HEK293 (cell line): Measurements from ENCODE around the gene ATP7B.

Experiments used
- CTCF ChIA-PET: fragments of 350-600 bp; formaldehyde crosslinking; extraction: SDS; loops from one replicate; lab custom pipeline; 2021; ENCODE audit warnings: antibody characterized with exemption; lab: Yijun Ruan, JAX
- POLR2A ChIA-PET: fragments of 300-600 bp; formaldehyde crosslinking; extraction: SDS; loops from one replicate; lab custom pipeline; 2020; ENCODE audit warnings: antibody characterized with exemption, inconsistent platforms; lab: Yijun Ruan, JAX
- H3K27ac ChIP-seq: fragments of 200-500 bp; sonication (Bioruptor generic); 2 replicates; pipeline ENCODE4 v1.5.1; 2014; ENCODE audit warnings: low read depth, low read length, control low read depth, inconsistent platforms; ENCODE audit errors: extremely low read depth
- H3K36me3 ChIP-seq, 2 experiments: fragments of 200-500 bp in 1 of 2; sonication (Bioruptor generic) in 1 of 2; 1 replicate in 1 of 2; 2 replicates in 1 of 2; pipeline ENCODE4 v1.5.1; 2014 to 2017; ENCODE audit warnings: inconsistent platforms in 2 of 2, low read length in 2 of 2; ENCODE audit not compliant: control insufficient read depth in 2 of 2, insufficient read depth in 1 of 2
- H3K4me1 ChIP-seq: fragments of 200-500 bp; sonication (Bioruptor generic); 2 replicates; pipeline ENCODE4 v1.5.1; 2014; ENCODE audit warnings: mild to moderate bottlenecking, low read length, inconsistent platforms; ENCODE audit not compliant: control insufficient read depth, insufficient read depth
- H3K4me3 ChIP-seq: 2 replicates; pipeline ENCODE4 v1.5.1; 2011; ENCODE audit warnings: low read depth, mild to moderate bottlenecking, control low read depth, low read length, moderate library complexity
- H3K9me3 ChIP-seq: fragments of 200-500 bp; sonication (Bioruptor generic); 2 replicates; pipeline ENCODE4 v1.5.1; 2014; ENCODE audit warnings: low read depth, low read length, inconsistent platforms; ENCODE audit not compliant: control insufficient read depth, insufficient read depth
- IKZF3 ChIP-seq: fragments of 450-650 bp; IDR thresholded peaks from 2 replicates; pipeline ENCODE4 v1.5.0; 2018; ENCODE audit warnings: missing biosample characterization, mild to moderate bottlenecking, missing genetic modification characterization, moderate library complexity
- KLF9 ChIP-seq: fragments of 450-650 bp; formaldehyde crosslinking; IDR thresholded peaks from 2 replicates; pipeline ENCODE4 v1.5.1; 2016; ENCODE audit warnings: missing biosample characterization, missing genetic modification characterization, low read depth
- MZF1 ChIP-seq: fragments of 450-650 bp; formaldehyde crosslinking; IDR thresholded peaks from 2 replicates; pipeline ENCODE4 v1.5.1; 2017; ENCODE audit warnings: missing biosample characterization, missing genetic modification characterization, borderline replicate concordance
- PRDM4 ChIP-seq: fragments of 450-650 bp; formaldehyde crosslinking; IDR thresholded peaks from 2 replicates; pipeline ENCODE4 v1.5.1; 2017; ENCODE audit warnings: missing biosample characterization, missing genetic modification characterization
- PRDM6 ChIP-seq: fragments of 450-650 bp; formaldehyde crosslinking; IDR thresholded peaks from 2 replicates; pipeline ENCODE4 v1.5.1; 2017; ENCODE audit warnings: missing biosample characterization, missing genetic modification characterization
- ZBTB49 ChIP-seq: fragments of 450-650 bp; formaldehyde crosslinking; IDR thresholded peaks from 2 replicates; pipeline ENCODE4 v1.5.1; 2016; ENCODE audit warnings: missing biosample characterization, missing genetic modification characterization, low read depth
- ZBTB7A ChIP-seq: fragments of 450-650 bp; formaldehyde crosslinking; IDR thresholded peaks from 2 replicates; pipeline ENCODE4 v1.5.1; 2016; ENCODE audit warnings: low read depth, missing biosample characterization, missing genetic modification characterization
- ZFHX2 ChIP-seq: fragments of 450-650 bp; formaldehyde crosslinking; conservative IDR thresholded peaks from 2 replicates; pipeline ENCODE4 v1.5.1; 2016; ENCODE audit warnings: missing biosample characterization, missing genetic modification characterization
- ZFP37 ChIP-seq: fragments of 450-650 bp; formaldehyde crosslinking; IDR thresholded peaks from 2 replicates; pipeline ENCODE4 v1.5.1; 2016; ENCODE audit warnings: missing biosample characterization, missing genetic modification characterization
- ZNF155 ChIP-seq: fragments of 450-650 bp; formaldehyde crosslinking; IDR thresholded peaks from 2 replicates; pipeline ENCODE4 v1.5.1; 2016; ENCODE audit warnings: missing biosample characterization, missing genetic modification characterization
- ZNF174 ChIP-seq: fragments of 450-650 bp; formaldehyde crosslinking; IDR thresholded peaks from 2 replicates; pipeline ENCODE4 v1.5.0; 2017; ENCODE audit warnings: missing biosample characterization, mild to moderate bottlenecking, missing genetic modification characterization
- ZNF184 ChIP-seq: fragments of 450-650 bp; IDR thresholded peaks from 2 replicates; pipeline ENCODE4 v1.5.1; 2018; ENCODE audit warnings: missing biosample characterization, mild to moderate bottlenecking, missing genetic modification characterization
- ZNF366 ChIP-seq: fragments of 450-650 bp; formaldehyde crosslinking; conservative IDR thresholded peaks from 2 replicates; pipeline ENCODE4 v1.5.1; 2016; ENCODE audit warnings: missing biosample characterization, missing genetic modification characterization
- ZNF488 ChIP-seq: fragments of 450-650 bp; formaldehyde crosslinking; IDR thresholded peaks from 2 replicates; pipeline ENCODE4 v1.5.1; 2016; ENCODE audit warnings: missing biosample characterization, missing genetic modification characterization
- ZNF514 ChIP-seq: fragments of 450-650 bp; formaldehyde crosslinking; IDR thresholded peaks from 2 replicates; pipeline ENCODE4 v1.5.1; 2016; ENCODE audit warnings: missing biosample characterization, missing genetic modification characterization
- ZNF544 ChIP-seq: fragments of 450-650 bp; formaldehyde crosslinking; IDR thresholded peaks from 2 replicates; pipeline ENCODE4 v1.5.0; 2017; ENCODE audit warnings: missing biosample characterization, missing genetic modification characterization
- ZNF558 ChIP-seq: fragments of 450-650 bp; formaldehyde crosslinking; IDR thresholded peaks from 2 replicates; pipeline ENCODE4 v1.5.1; 2016; ENCODE audit warnings: missing biosample characterization, missing genetic modification characterization
- ZNF571 ChIP-seq: fragments of 450-650 bp; formaldehyde crosslinking; IDR thresholded peaks from 2 replicates; pipeline ENCODE4 v1.5.0; 2017; ENCODE audit warnings: missing biosample characterization, missing genetic modification characterization
- ZNF664 ChIP-seq: fragments of 450-650 bp; formaldehyde crosslinking; IDR thresholded peaks from 2 replicates; pipeline ENCODE4 v1.5.1; 2016; ENCODE audit warnings: missing biosample characterization, missing genetic modification characterization
- ZNF704 ChIP-seq: fragments of 450-650 bp; formaldehyde crosslinking; IDR thresholded peaks from 2 replicates; pipeline ENCODE4 v1.5.1; 2016; ENCODE audit warnings: missing biosample characterization, missing genetic modification characterization
- ZNF768 ChIP-seq: fragments of 450-650 bp; formaldehyde crosslinking; IDR thresholded peaks from 2 replicates; pipeline ENCODE4 v1.5.1; 2018; ENCODE audit warnings: missing biosample characterization, mild to moderate bottlenecking, missing genetic modification characterization
- ZNF776 ChIP-seq: fragments of 450-650 bp; formaldehyde crosslinking; IDR thresholded peaks from 2 replicates; pipeline ENCODE4 v1.5.0; 2017; ENCODE audit warnings: missing biosample characterization, missing genetic modification characterization, borderline replicate concordance

The ATP7B gene

GRCh38 chr13:51944428-51944827 is 66.8 kb downstream of the ATP7B start (continued):
- no peak for TF ChIP-seq ZBTB49
- no peak for TF ChIP-seq PRDM6 (tag by site-specific recombination)

GRCh38 chr13:51943721-51944120 is 67.5 kb downstream of the ATP7B start:
- Histone ChIP-seq H3K27ac (no peak overlapping the region), H3K4me1 (no peaks in the 10 kb centered on the region), H3K9me3 (no peaks in the 10 kb centered on the region), H3K36me3 (peaks cover 0 to 25% of the 10 kb centered on the region in 2 experiments; a peak in 2 of 3 replicates), H3K4me3 (no peak overlapping the region)
- ChIA-PET POLR2A (no interaction called here), CTCF (no interaction called here)
- TF ChIP-seq ZNF558 (no peak), ZNF776 (tag by site-specific recombination) (no peak), ZNF768 (tag by site-specific recombination) (no peak), ZNF514 (tag by site-specific recombination) (no peak), ZBTB7A (tag by site-specific recombination) (no peak), ZNF174 (tag by site-specific recombination) (no peak)

- ChIA-PET CTCF (interaction anchor here (0.7 kb wide), 1 partner anchor 10 kb away, joined by 3 read pairs; no protein-coding TSS in a partner anchor), POLR2A (no interaction called here)
- TF ChIP-seq ZNF366 = no peak
- no peaks in the 10 kb centered on the region for H3K9me3 ChIP-seq
- no peaks in the 10 kb centered on the region for H3K4me1 ChIP-seq
- H3K27ac ChIP-seq = no peak overlapping the region
- H3K4me3 ChIP-seq = no peak overlapping the region
- peaks cover 0 to 25% of the 10 kb centered on the region in 2 experiments; a peak in 1 of 3 replicates for H3K36me3 ChIP-seq
These were observed 69.1 kb downstream of the ATP7B start for GRCh38 chr13:51942189-51942588.

- Histone ChIP-seq H3K27ac (no peak overlapping the region), H3K4me3 (no peak overlapping the region), H3K4me1 (no peaks in the 10 kb centered on the region), H3K36me3 (peaks cover 0 to 34% of the 10 kb centered on the region in 2 experiments; a peak in 1 of 3 replicates), H3K9me3 (no peaks in the 10 kb centered on the region)
- TF ChIP-seq KLF9 (tag by site-specific recombination) (no peak), ZFP37 (tag by site-specific recombination) (no peak), ZNF768 (tag by site-specific recombination) (no peak), ZFHX2 (no peak), ZNF664 (no peak), IKZF3 (no peak), ZNF571 (tag by site-specific recombination) (no peak), ZNF488 (no peak), ZNF544 (tag by site-specific recombination) (no peak), ZNF184 (tag by site-specific recombination) (no peak), ZNF155 (tag by site-specific recombination) (no peak), ZNF704 (tag by site-specific recombination) (no peak), MZF1 (tag by site-specific recombination) (no peak), PRDM4 (tag by site-specific recombination) (no peak)
- CTCF ChIA-PET = no interaction called here
- POLR2A ChIA-PET = no interaction called here
These were observed 72.8 kb downstream of the ATP7B start for GRCh38 chr13:51938454-51938853.
